ENCODE results near the gene IFNA7. TPM values are rescaled to one million over a fixed set of nuclear protein-coding genes. Genes with fewer than 3 reads are reported as not detected.
"Not testable (repeated sequence)": the region's sequence is repeated elsewhere in the genome, so short reads cannot be mapped to it uniquely, and the experiment has no call there.

Gene IFNA7
- total RNA-seq, 2 donors from 2014 or later = not detected

GRCh38 chr9:21205204-21205603, 3.2 kb upstream of the IFNA7 start:
- Mint-ChIP-seq H3K4me1 (no peaks in the 10 kb centered on the region), H3K36me3 (ENCODE audit: low read depth) (no peaks in the 10 kb centered on the region), H3K27ac (no peak overlapping the region), H3K27me3 (ENCODE audit: insufficient read depth) (peaks cover 19% of the 10 kb centered on the region), H3K9me3 (peaks cover 2% of the 10 kb centered on the region), H3K4me3 (no peak overlapping the region)
- no peak for TF ChIP-seq CTCF (conservative IDR thresholded peaks at IDR 0.05)
- H3K36me3 ChIP-seq (ENCODE audit: control insufficient read depth, insufficient read depth, low read length) = no peaks in the 10 kb centered on the region
- H3K4me3 ChIP-seq (ENCODE audit: low read length) = no peak overlapping the region
- H3K9ac ChIP-seq (ENCODE audit: extremely low read depth, low read length, poor library complexity, severe bottlenecking) = no peak overlapping the region
- no peak for DNase-seq
- H3K9me3 ChIP-seq (ENCODE audit: control insufficient read depth, low read length) = no peaks in the 10 kb centered on the region
- no peak overlapping the region for H3K27ac ChIP-seq (ENCODE audit: low read depth, low read length)
- no peaks in the 10 kb centered on the region for H3K27me3 ChIP-seq (ENCODE audit: control insufficient read depth, insufficient read depth, low read length, poor library complexity, severe bottlenecking)
- no peaks in the 10 kb centered on the region for H3K4me1 ChIP-seq (ENCODE audit: control insufficient read depth, insufficient read depth, low read length)

- not testable (repeated sequence) for H3K4me1 ChIP-seq (ENCODE audit: control insufficient read depth, insufficient read depth, low read length); H3K36me3 ChIP-seq (ENCODE audit: control insufficient read depth, insufficient read depth, low read length); H3K27ac ChIP-seq (ENCODE audit: low read depth, low read length); H3K4me3 ChIP-seq (ENCODE audit: low read length); H3K4me1 Mint-ChIP-seq; H3K27ac Mint-ChIP-seq; H3K9me3 ChIP-seq (ENCODE audit: control insufficient read depth, low read length); DNase-seq; H3K9me3 Mint-ChIP-seq; H3K27me3 ChIP-seq (ENCODE audit: control insufficient read depth, insufficient read depth, low read length, poor library complexity, severe bottlenecking); H3K36me3 Mint-ChIP-seq (ENCODE audit: low read depth); H3K4me3 Mint-ChIP-seq; H3K9ac ChIP-seq (ENCODE audit: extremely low read depth, low read length, poor library complexity, severe bottlenecking)
- TF ChIP-seq CTCF (conservative IDR thresholded peaks at IDR 0.05) = peak; percentile 81
- H3K27me3 Mint-ChIP-seq (ENCODE audit: insufficient read depth) = peaks cover 25% of the 10 kb centered on the region
- 51 to 67% methylated on average over 1 to 6 of the region's 6 CpGs for WGBS, 2 experiments (ENCODE audit: insufficient coverage in 1 of 2, insufficient read length in 1 of 2)
Measured at GRCh38 chr9:21194867-21195776, 6.9 kb downstream of the IFNA7 start.

DNA sequence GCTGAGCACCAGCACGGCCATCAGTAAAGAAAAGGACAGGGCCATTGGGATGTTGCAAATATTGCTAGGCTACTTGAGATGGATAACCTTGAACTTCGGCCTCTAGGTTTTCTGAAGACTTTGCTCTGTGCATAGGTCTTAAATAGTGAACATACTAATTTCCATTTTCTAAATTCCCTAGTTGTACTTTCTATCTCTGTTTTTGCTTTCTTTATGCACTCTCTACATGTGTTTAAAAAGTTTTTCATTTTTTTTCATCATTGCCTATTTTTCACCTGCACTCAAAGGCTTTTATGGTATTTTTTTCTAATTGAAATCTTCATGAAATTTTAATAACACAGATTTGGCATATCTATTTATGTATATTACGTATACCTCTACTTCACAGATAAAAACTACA, 14.5 kb downstream of the IFNA7 start, which contains the start of gene IFNA4:
Gene IFNA4 (minus strand): TSS at position 101 of the 400 bp plus-strand sequence. CDS start 56 bp downstream, at position 45.
- H3K4me3 ChIP-seq (ENCODE audit: low read length); H3K36me3 ChIP-seq (ENCODE audit: control insufficient read depth, insufficient read depth, low read length); H3K9me3 Mint-ChIP-seq; H3K36me3 Mint-ChIP-seq (ENCODE audit: low read depth); H3K4me1 ChIP-seq (ENCODE audit: control insufficient read depth, insufficient read depth, low read length); DNase-seq; H3K9me3 ChIP-seq (ENCODE audit: control insufficient read depth, low read length); H3K9ac ChIP-seq (ENCODE audit: extremely low read depth, low read length, poor library complexity, severe bottlenecking); H3K27me3 ChIP-seq (ENCODE audit: control insufficient read depth, insufficient read depth, low read length, poor library complexity, severe bottlenecking); H3K4me3 Mint-ChIP-seq; H3K4me1 Mint-ChIP-seq; H3K27ac Mint-ChIP-seq; H3K27ac ChIP-seq (ENCODE audit: low read depth, low read length): not testable (repeated sequence)
- 80% methylated on average over 1 of the region's 3 CpGs; no CpG with 5 or more reads in 1 of the 2 experiments for WGBS, 2 experiments (ENCODE audit: insufficient coverage in 1 of 2, insufficient read length in 1 of 2)
- H3K27me3 Mint-ChIP-seq (ENCODE audit: insufficient read depth) = peaks cover 13% of the 10 kb centered on the region
